ENCODE data around the gene MAGI1. TPM values are rescaled to one million over a fixed set of nuclear protein-coding genes. Genes with fewer than 3 reads are reported as not detected.

The MAGI1 gene
- total RNA-seq, 1 experiment from 2014 or later: 58.2 TPM

DNA sequence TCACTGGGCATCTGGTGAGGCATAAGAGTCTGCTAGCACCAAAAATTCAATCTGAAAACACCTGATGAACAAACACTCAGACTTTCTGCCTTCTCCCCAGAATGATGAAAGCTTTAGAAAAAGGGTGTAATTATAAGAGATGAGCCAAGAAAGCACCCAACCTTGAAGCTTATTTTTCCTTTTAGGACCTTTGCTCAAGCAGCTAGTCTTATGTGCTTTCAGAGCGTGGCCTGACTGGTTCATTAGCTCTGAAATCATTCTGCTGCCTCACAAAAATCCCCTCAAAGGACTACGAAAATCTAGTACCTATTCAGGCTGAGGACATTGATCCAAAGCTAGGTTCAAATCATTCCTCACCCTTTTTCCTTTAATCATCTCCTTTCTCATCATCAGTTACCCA lies 662.3 kb downstream of the MAGI1 start:
- TF ChIP-seq NR2C2 (CRISPR knock-in tag; IDR thresholded peaks at IDR 0.05) (no peak), NR3C1 (CRISPR knock-in tag; conservative IDR thresholded peaks at IDR 0.05; ENCODE audit: low read depth) (no peak), NFYB (CRISPR knock-in tag; conservative IDR thresholded peaks at IDR 0.05; ENCODE audit: low read depth) (no peak)
- TF ChIP-seq, protein P1, sequence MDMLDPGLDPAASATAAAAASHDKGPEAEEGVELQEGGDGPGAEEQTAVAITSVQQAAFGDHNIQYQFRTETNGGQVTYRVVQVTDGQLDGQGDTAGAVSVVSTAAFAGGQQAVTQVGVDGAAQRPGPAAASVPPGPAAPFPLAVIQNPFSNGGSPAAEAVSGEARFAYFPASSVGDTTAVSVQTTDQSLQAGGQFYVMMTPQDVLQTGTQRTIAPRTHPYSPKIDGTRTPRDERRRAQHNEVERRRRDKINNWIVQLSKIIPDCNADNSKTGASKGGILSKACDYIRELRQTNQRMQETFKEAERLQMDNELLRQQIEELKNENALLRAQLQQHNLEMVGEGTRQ (CRISPR knock-in tag; IDR thresholded peaks at IDR 0.05): no peak
- TF ChIP-seq, protein P2, sequence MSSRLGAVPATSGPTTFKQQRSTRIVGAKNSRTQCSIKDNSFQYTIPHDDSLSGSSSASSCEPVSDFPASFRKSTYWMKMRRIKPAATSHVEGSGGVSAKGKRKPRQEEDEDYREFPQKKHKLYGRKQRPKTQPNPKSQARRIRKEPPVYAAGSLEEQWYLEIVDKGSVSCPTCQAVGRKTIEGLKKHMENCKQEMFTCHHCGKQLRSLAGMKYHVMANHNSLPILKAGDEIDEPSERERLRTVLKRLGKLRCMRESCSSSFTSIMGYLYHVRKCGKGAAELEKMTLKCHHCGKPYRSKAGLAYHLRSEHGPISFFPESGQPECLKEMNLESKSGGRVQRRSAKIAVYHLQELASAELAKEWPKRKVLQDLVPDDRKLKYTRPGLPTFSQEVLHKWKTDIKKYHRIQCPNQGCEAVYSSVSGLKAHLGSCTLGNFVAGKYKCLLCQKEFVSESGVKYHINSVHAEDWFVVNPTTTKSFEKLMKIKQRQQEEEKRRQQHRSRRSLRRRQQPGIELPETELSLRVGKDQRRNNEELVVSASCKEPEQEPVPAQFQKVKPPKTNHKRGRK (CRISPR knock-in tag; IDR thresholded peaks at IDR 0.05; ENCODE audit: borderline replicate concordance): no peak
- TF ChIP-seq, protein P3, sequence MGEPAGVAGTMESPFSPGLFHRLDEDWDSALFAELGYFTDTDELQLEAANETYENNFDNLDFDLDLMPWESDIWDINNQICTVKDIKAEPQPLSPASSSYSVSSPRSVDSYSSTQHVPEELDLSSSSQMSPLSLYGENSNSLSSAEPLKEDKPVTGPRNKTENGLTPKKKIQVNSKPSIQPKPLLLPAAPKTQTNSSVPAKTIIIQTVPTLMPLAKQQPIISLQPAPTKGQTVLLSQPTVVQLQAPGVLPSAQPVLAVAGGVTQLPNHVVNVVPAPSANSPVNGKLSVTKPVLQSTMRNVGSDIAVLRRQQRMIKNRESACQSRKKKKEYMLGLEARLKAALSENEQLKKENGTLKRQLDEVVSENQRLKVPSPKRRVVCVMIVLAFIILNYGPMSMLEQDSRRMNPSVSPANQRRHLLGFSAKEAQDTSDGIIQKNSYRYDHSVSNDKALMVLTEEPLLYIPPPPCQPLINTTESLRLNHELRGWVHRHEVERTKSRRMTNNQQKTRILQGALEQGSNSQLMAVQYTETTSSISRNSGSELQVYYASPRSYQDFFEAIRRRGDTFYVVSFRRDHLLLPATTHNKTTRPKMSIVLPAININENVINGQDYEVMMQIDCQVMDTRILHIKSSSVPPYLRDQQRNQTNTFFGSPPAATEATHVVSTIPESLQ (CRISPR knock-in tag; IDR thresholded peaks at IDR 0.05): no peak
- no peaks in the 10 kb centered on the region for H3K9me3 Mint-ChIP-seq
- H3K4me3 Mint-ChIP-seq: no peak overlapping the region
- ChIA-PET CTCF (interaction anchor here (1.2 kb wide), 1 partner anchor 63 kb away, joined by 4 read pairs; no protein-coding TSS in a partner anchor), POLR2A (no interaction called here)
- ATAC-seq (no peak), DNase-seq (ENCODE audit: low spot score) (no peak)
- H3K4me1 Mint-ChIP-seq: no peaks in the 10 kb centered on the region
- no peaks in the 10 kb centered on the region for H3K27me3 Mint-ChIP-seq (ENCODE audit: low read depth)
- H3K36me3 Mint-ChIP-seq: peaks cover 53% of the 10 kb centered on the region
- H3K27ac Mint-ChIP-seq: no peak overlapping the region

DNA sequence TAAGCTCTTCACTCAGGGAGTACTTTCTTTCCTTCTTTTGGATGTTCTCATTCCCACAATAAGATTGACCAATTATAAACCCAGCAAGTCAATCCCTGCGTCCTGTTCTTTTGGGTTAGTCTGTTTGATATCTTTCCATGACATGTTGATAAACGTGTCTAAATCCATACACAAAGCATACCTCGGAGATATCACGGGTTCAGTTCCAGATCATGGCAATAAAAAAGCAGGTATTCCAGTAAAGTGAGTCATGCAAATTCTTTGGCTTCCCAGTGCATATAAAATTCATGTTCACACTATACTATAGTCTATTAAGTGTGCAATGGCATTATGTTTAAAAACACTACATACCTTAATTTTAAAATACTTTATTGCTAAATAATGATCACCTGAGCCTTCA lies 667.7 kb downstream of the MAGI1 start:
- Mint-ChIP-seq H3K36me3 (peaks cover 35% of the 10 kb centered on the region), H3K4me3 (no peak overlapping the region), H3K4me1 (no peaks in the 10 kb centered on the region), H3K9me3 (no peaks in the 10 kb centered on the region; the same call in 1 of the 2 replicates), H3K27me3 (ENCODE audit: low read depth) (no peaks in the 10 kb centered on the region), H3K27ac (no peak overlapping the region)
- ATAC-seq (no peak), DNase-seq (ENCODE audit: low spot score) (no peak)
- POLR2A ChIA-PET: no interaction called here
- CTCF ChIA-PET: no interaction called here
- TF ChIP-seq RORB (CRISPR knock-in tag; IDR thresholded peaks at IDR 0.05) (no peak), ZNF423 (CRISPR knock-in tag; IDR thresholded peaks at IDR 0.05) (no peak), ZNF263 (CRISPR knock-in tag; IDR thresholded peaks at IDR 0.05; ENCODE audit: low read depth) (no peak), IRF2 (CRISPR knock-in tag; IDR thresholded peaks at IDR 0.05; ENCODE audit: borderline replicate concordance, low read depth) (no peak)
- TF ChIP-seq, protein P4, sequence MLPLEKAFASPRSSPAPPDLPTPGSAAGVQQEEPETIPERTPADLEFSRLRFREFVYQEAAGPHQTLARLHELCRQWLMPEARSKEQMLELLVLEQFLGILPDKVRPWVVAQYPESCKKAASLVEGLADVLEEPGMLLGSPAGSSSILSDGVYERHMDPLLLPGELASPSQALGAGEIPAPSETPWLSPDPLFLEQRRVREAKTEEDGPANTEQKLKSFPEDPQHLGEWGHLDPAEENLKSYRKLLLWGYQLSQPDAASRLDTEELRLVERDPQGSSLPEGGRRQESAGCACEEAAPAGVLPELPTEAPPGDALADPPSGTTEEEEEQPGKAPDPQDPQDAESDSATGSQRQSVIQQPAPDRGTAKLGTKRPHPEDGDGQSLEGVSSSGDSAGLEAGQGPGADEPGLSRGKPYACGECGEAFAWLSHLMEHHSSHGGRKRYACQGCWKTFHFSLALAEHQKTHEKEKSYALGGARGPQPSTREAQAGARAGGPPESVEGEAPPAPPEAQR (CRISPR knock-in tag; IDR thresholded peaks at IDR 0.05): no peak
- TF ChIP-seq, protein P5, sequence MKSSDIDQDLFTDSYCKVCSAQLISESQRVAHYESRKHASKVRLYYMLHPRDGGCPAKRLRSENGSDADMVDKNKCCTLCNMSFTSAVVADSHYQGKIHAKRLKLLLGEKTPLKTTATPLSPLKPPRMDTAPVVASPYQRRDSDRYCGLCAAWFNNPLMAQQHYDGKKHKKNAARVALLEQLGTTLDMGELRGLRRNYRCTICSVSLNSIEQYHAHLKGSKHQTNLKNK (CRISPR knock-in tag; IDR thresholded peaks at IDR 0.05): no peak
- TF ChIP-seq, protein P6, sequence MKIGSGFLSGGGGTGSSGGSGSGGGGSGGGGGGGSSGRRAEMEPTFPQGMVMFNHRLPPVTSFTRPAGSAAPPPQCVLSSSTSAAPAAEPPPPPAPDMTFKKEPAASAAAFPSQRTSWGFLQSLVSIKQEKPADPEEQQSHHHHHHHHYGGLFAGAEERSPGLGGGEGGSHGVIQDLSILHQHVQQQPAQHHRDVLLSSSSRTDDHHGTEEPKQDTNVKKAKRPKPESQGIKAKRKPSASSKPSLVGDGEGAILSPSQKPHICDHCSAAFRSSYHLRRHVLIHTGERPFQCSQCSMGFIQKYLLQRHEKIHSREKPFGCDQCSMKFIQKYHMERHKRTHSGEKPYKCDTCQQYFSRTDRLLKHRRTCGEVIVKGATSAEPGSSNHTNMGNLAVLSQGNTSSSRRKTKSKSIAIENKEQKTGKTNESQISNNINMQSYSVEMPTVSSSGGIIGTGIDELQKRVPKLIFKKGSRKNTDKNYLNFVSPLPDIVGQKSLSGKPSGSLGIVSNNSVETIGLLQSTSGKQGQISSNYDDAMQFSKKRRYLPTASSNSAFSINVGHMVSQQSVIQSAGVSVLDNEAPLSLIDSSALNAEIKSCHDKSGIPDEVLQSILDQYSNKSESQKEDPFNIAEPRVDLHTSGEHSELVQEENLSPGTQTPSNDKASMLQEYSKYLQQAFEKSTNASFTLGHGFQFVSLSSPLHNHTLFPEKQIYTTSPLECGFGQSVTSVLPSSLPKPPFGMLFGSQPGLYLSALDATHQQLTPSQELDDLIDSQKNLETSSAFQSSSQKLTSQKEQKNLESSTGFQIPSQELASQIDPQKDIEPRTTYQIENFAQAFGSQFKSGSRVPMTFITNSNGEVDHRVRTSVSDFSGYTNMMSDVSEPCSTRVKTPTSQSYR (CRISPR knock-in tag; IDR thresholded peaks at IDR 0.05): no peak

Measured in WTC11 (cell line).